Upper lobe of left lung (tissue), 4 donors: ENCODE data around the gene CLK3.

ENCODE experiments used
- CTCF ChIP-seq, 6 experiments: fragments of 450-650 bp in 4 of 6; fragments of 200-600 bp in 2 of 6; sonication (generic) in 2 of 6; IDR thresholded peaks; one replicate each; pipeline ENCODE4 v1.5.1; 2016 to 2019; ENCODE audit warnings: antibody characterized with exemption in 6 of 6
- POLR2A ChIP-seq, 4 donors: fragments of 450-650 bp; IDR thresholded peaks; one replicate each; pipeline ENCODE4 v1.5.1; 2016 to 2017; ENCODE audit warnings: antibody characterized with exemption in 4 of 4, mild to moderate bottlenecking in 2 of 4

GRCh38 chr15:74653426-74654102 is 37.9 kb downstream of the CLK3 start:
- TF ChIP-seq CTCF (IDR thresholded peaks at IDR 0.05) (no peak), POLR2A (IDR thresholded peaks at IDR 0.05) (no peak)
